ENCODE results near the gene SLC23A2. TPM values are rescaled to one million over a fixed set of nuclear protein-coding genes. Genes with fewer than 3 reads are reported as not detected.

Gene SLC23A2
- total RNA-seq, 2 experiments from 2014 or later: 14.3 to 25.7 TPM

DNA sequence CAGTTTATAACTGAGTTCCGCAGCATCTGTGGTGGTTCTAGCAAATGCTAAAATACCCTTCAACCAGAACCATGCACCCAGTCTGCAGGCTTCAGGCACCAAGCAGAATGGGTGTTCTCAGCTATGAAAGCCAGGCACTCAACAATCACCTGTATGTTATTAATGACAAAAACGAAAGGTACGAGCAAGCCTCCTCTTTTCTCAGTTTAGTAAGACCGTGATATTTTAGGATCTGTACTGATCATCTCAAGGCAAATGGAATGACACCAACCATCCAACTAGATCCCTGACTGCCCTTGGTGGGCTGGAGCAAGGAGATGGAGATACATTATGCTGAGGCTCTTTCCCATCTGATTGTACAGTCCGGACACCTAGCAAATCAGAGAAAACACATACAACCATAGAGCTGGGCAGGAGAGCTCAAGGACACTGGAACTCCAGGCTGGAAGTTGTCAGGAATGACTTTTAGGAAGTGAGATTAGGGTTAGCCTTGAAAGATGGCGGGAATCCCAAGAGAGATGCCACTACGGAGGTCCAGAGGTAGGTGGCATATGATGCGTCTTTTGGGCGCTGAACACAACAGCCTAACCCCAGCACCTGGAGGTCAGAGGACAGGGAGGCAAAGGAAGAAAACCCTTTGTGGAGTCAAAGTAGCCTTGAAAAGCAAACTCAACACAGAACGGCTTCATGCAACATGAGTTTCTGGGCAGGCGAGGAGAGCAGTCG lies 33.4 kb downstream of the SLC23A2 start:
- H3K4me2 ChIP-seq (ENCODE audit: low read length): no peak overlapping the region
- H3K79me2 ChIP-seq (ENCODE audit: insufficient read depth, low read depth, low read length): peaks cover 2% of the 10 kb centered on the region; the same call in 1 of the 2 replicates
- no peaks in the 10 kb centered on the region for H4K20me1 ChIP-seq (ENCODE audit: insufficient read depth, low read length)
- no peaks in the 10 kb centered on the region for H3K9me2 ChIP-seq (ENCODE audit: insufficient read depth, low read length)
- no TSS peak for BruUV-seq (replicated peaks)
- H3K4me1 ChIP-seq (ENCODE audit: insufficient read depth, low read length, poor library complexity, severe bottlenecking): peaks cover 4% of the 10 kb centered on the region
- ChIA-PET CTCF (ENCODE audit: unreplicated experiment) (no interaction called here), POLR2A (no interaction called here)
- intact Hi-C loops (cut with micrococcal nuclease; ENCODE audit: unreplicated experiment): no loop called here
- no peaks in the 10 kb centered on the region for H3K9me3 ChIP-seq (ENCODE audit: low read length)
- no peak overlapping the region for H3K27ac ChIP-seq (ENCODE audit: low read depth, low read length, poor library complexity, severe bottlenecking)
- no peak for DNase-seq (ENCODE audit: low spot score)
- no peak overlapping the region for H2AFZ ChIP-seq (ENCODE audit: low read length)
- TF ChIP-seq EZH2phosphoT487 (IDR thresholded peaks at IDR 0.05; ENCODE audit: borderline replicate concordance, low read depth, low read length) (no peak), CTCF (conservative IDR thresholded peaks at IDR 0.05; ENCODE audit: low read length) (no peak)
- H3K36me3 ChIP-seq (ENCODE audit: insufficient read depth, low read length): peaks cover 31% of the 10 kb centered on the region
- H3K4me3 ChIP-seq (ENCODE audit: low read depth, low read length, poor library complexity, severe bottlenecking): no peak overlapping the region

DNA sequence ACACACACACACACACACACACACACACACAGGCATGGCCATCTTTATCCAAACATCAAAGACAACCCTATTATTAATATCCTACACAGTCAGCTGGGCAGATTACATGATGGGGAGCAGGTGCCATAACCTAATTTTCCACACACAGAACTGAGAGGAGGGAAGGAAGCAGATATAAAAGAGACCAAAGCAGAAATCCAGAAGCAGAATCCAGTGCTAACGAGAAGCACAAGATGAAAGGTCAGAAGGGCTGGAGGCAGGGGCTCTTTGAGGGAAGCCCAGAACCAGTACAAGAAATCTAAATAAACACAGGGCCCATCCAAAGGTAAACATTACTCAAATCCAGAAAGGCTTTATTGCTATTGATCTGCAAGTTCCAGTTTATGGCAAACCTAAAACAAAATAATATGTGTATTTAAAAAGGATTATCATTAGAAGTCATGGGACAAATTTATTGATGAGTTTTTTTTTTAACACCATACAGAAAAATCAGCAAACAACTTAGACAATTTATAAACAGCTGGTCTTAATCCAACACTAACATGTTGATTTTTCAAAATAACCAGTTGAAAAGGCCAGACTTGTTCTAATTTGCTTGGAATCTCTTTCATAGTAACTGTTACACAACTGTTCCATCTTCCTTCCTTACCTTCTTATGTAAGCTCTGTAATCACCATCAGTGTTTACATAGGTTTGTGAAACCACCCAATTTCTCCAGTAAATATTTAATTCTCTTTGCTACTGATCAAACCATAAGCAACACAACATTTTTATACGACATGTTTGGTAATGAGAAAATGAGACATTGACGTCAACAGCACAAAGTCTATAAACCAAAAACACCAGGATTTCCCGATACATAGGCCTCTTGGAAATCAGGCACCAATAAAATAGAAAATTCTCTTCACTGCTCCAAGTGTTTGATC lies 34.2 kb downstream of the SLC23A2 start:
- POLR2A ChIA-PET: interaction anchor here (0.7 to 1.4 kb wide), 3 partner anchors 11 to 27 kb away, joined by 3 to 9 read pairs (median 3); no protein-coding TSS in a partner anchor
- DNase-seq (ENCODE audit: low spot score): no peak
- no peaks in the 10 kb centered on the region; the same call in 1 of the 2 replicates for H3K79me2 ChIP-seq (ENCODE audit: insufficient read depth, low read depth, low read length)

More for the DNA sequence above, 34.2 kb downstream of the SLC23A2 start:
- peaks cover 4% of the 10 kb centered on the region for H3K4me1 ChIP-seq (ENCODE audit: insufficient read depth, low read length, poor library complexity, severe bottlenecking)
- H3K4me2 ChIP-seq (ENCODE audit: low read length): no peak overlapping the region
- no peak for TF ChIP-seq CTCF (conservative IDR thresholded peaks at IDR 0.05; ENCODE audit: low read length)
- no peak for TF ChIP-seq EZH2phosphoT487 (IDR thresholded peaks at IDR 0.05; ENCODE audit: borderline replicate concordance, low read depth, low read length)
- no peaks in the 10 kb centered on the region for H3K9me2 ChIP-seq (ENCODE audit: insufficient read depth, low read length)
- H2AFZ ChIP-seq (ENCODE audit: low read length): no peak overlapping the region
- BruUV-seq (replicated peaks): no TSS peak
- no peaks in the 10 kb centered on the region for H3K9me3 ChIP-seq (ENCODE audit: low read length)
- H3K4me3 ChIP-seq (ENCODE audit: low read depth, low read length, poor library complexity, severe bottlenecking): no peak overlapping the region
- H3K36me3 ChIP-seq (ENCODE audit: insufficient read depth, low read length): peaks cover 31% of the 10 kb centered on the region
- no peaks in the 10 kb centered on the region for H4K20me1 ChIP-seq (ENCODE audit: insufficient read depth, low read length)
- no peak overlapping the region for H3K27ac ChIP-seq (ENCODE audit: low read depth, low read length, poor library complexity, severe bottlenecking)
- intact Hi-C loops (cut with micrococcal nuclease; ENCODE audit: unreplicated experiment): no loop called here
- CTCF ChIA-PET (ENCODE audit: unreplicated experiment): no interaction called here
